Stimulated activated naive B cell treated with anti-CD40 and anti-IgM and Interleukin-4, amounts not matched to agents 10 μg/mL and 1 μg/mL and 100 μg/mL, for 72 hours (primary cell): ENCODE data around the gene DYRK1A.
A peak's percentile ranks its signal among the peaks of the same experiment; 100 is the strongest.

Experiments
- ATAC-seq, 2 donors: fragments of 150-1000 bp; cut with Tn5 transposase; replicated peaks; 2 replicates each; pipeline ENCODE4 v1.10.0; 2021; ENCODE audit warnings: moderate library complexity in 1 of 2
- DNase-seq: peaks from one replicate; pipeline ENCODE4 v3.0.0; 2021
- H3K27ac Mint-ChIP-seq: one replicate; pipeline ENCODE4 v1.8.0; 2022; ENCODE audit warnings: mild to moderate bottlenecking, mixed read lengths
- H3K27me3 Mint-ChIP-seq, 2 donors: one replicate each; pipeline ENCODE4 v1.8.0; 2022; ENCODE audit warnings: mixed read lengths in 2 of 2
- H3K36me3 Mint-ChIP-seq, 2 donors: one replicate each; pipeline ENCODE4 v1.8.0; 2022; ENCODE audit warnings: mixed read lengths in 2 of 2, mild to moderate bottlenecking in 1 of 2
- H3K4me1 Mint-ChIP-seq, 2 donors: one replicate each; pipeline ENCODE4 v1.8.0; 2022; ENCODE audit warnings: mixed read lengths in 2 of 2, mild to moderate bottlenecking in 1 of 2
- H3K4me3 Mint-ChIP-seq, 2 donors: one replicate each; pipeline ENCODE4 v1.8.0; 2022; ENCODE audit warnings: mild to moderate bottlenecking in 2 of 2, mixed read lengths in 2 of 2, moderate library complexity in 1 of 2
- H3K9me3 Mint-ChIP-seq, 2 donors: one replicate each; pipeline ENCODE4 v1.8.0; 2022; ENCODE audit warnings: mixed read lengths in 2 of 2, mild to moderate bottlenecking in 1 of 2

The DYRK1A gene

GRCh38 chr21:37408464-37409193, 42.1 kb downstream of the DYRK1A start:
- H3K27me3 Mint-ChIP-seq: no peaks in the 10 kb centered on the region
- H3K4me1 Mint-ChIP-seq: peaks cover 53 to 88% of the 10 kb centered on the region in 2 donors
- H3K9me3 Mint-ChIP-seq: peaks cover 1 to 3% of the 10 kb centered on the region in 2 donors
- peak overlapping the region in 1 of 2 donors; percentile 0 for H3K4me3 Mint-ChIP-seq
- DNase-seq (no peak), ATAC-seq (peak; percentile 53 to 56)
- H3K27ac Mint-ChIP-seq: peak overlapping the region; percentile 20
- H3K36me3 Mint-ChIP-seq: peaks cover 10 to 17% of the 10 kb centered on the region in 2 donors

- Mint-ChIP-seq H3K27ac (peak overlapping the region; percentile 25), H3K36me3 (peaks cover 8 to 15% of the 10 kb centered on the region in 2 donors), H3K4me1 (peaks cover 47 to 88% of the 10 kb centered on the region in 2 donors), H3K4me3 (no peak overlapping the region), H3K9me3 (no peaks in the 10 kb centered on the region), H3K27me3 (no peaks in the 10 kb centered on the region)
- ATAC-seq (no peak), DNase-seq (no peak)
Observed at GRCh38 chr21:37410639-37411038, 44.1 kb downstream of the DYRK1A start.

- H3K4me1 Mint-ChIP-seq: peaks cover 44 to 78% of the 10 kb centered on the region in 2 donors
- no peak overlapping the region for H3K27ac Mint-ChIP-seq
- no peak overlapping the region for H3K4me3 Mint-ChIP-seq
- no peak for ATAC-seq
- no peak for DNase-seq
- no peaks in the 10 kb centered on the region for H3K9me3 Mint-ChIP-seq
- no peaks in the 10 kb centered on the region for H3K27me3 Mint-ChIP-seq
- peaks cover 10 to 18% of the 10 kb centered on the region in 2 donors for H3K36me3 Mint-ChIP-seq
Observed at GRCh38 chr21:37412603-37413360, 46.2 kb downstream of the DYRK1A start.

GRCh38 chr21:37413553-37414291, 47.1 kb downstream of the DYRK1A start:
- Mint-ChIP-seq H3K4me1 (peaks cover 41 to 72% of the 10 kb centered on the region in 2 donors), H3K27ac (no peak overlapping the region), H3K27me3 (no peaks in the 10 kb centered on the region), H3K36me3 (peaks cover 10 to 17% of the 10 kb centered on the region in 2 donors), H3K9me3 (no peaks in the 10 kb centered on the region), H3K4me3 (no peak overlapping the region)
- ATAC-seq: peak; percentile 81 to 85
- DNase-seq: no peak

- peak; percentile 6 to 25 for ATAC-seq
- no peak overlapping the region for H3K27ac Mint-ChIP-seq
- peaks cover 44 to 75% of the 10 kb centered on the region in 2 donors for H3K4me1 Mint-ChIP-seq
- no peak for DNase-seq
- no peak overlapping the region for H3K4me3 Mint-ChIP-seq
- H3K27me3 Mint-ChIP-seq: no peaks in the 10 kb centered on the region
- peaks cover 13 to 14% of the 10 kb centered on the region in 2 donors for H3K36me3 Mint-ChIP-seq
- H3K9me3 Mint-ChIP-seq: no peaks in the 10 kb centered on the region
Observed at GRCh38 chr21:37414292-37415253, 48.0 kb downstream of the DYRK1A start.

- no peak for ATAC-seq
- no peak for DNase-seq
- Mint-ChIP-seq H3K4me3 (peak overlapping the region in 1 of 2 donors; percentile 3), H3K4me1 (peaks cover 42 to 71% of the 10 kb centered on the region in 2 donors), H3K27me3 (no peaks in the 10 kb centered on the region), H3K9me3 (no peaks in the 10 kb centered on the region), H3K27ac (no peak overlapping the region), H3K36me3 (peaks cover 11 to 12% of the 10 kb centered on the region in 2 donors)
Observed at GRCh38 chr21:37415939-37416338, 49.4 kb downstream of the DYRK1A start.

GRCh38 chr21:37416914-37417313, 50.3 kb downstream of the DYRK1A start:
- Mint-ChIP-seq H3K27ac (no peak overlapping the region), H3K36me3 (peaks cover 11 to 12% of the 10 kb centered on the region in 2 donors)

GRCh38 chr21:37419228-37419906, 52.8 kb downstream of the DYRK1A start:
- Mint-ChIP-seq H3K9me3 (no peaks in the 10 kb centered on the region), H3K4me3 (no peak overlapping the region), H3K27ac (peak overlapping the region; percentile 70), H3K36me3 (peaks cover 13 to 17% of the 10 kb centered on the region in 2 donors), H3K4me1 (peaks cover 29 to 50% of the 10 kb centered on the region in 2 donors), H3K27me3 (no peaks in the 10 kb centered on the region)
- DNase-seq (no peak), ATAC-seq (no peak)

More at GRCh38 chr21:37416914-37417313, 50.3 kb downstream of the DYRK1A start:
- DNase-seq (no peak), ATAC-seq (no peak)
- no peaks in the 10 kb centered on the region for H3K27me3 Mint-ChIP-seq
- no peaks in the 10 kb centered on the region for H3K9me3 Mint-ChIP-seq
- peaks cover 37 to 63% of the 10 kb centered on the region in 2 donors for H3K4me1 Mint-ChIP-seq
- no peak overlapping the region for H3K4me3 Mint-ChIP-seq

- H3K36me3 Mint-ChIP-seq: peaks cover 20 to 22% of the 10 kb centered on the region in 2 donors
- peaks cover 0 to 5% of the 10 kb centered on the region in 2 donors for H3K9me3 Mint-ChIP-seq
- no peaks in the 10 kb centered on the region for H3K27me3 Mint-ChIP-seq
- DNase-seq (no peak), ATAC-seq (no peak)
- H3K4me1 Mint-ChIP-seq: peaks cover 24 to 39% of the 10 kb centered on the region in 2 donors
- H3K27ac Mint-ChIP-seq: no peak overlapping the region
- no peak overlapping the region for H3K4me3 Mint-ChIP-seq
Observed at GRCh38 chr21:37421306-37421705, 54.7 kb downstream of the DYRK1A start.

GRCh38 chr21:37422382-37422781, 55.8 kb downstream of the DYRK1A start:
- no peaks in the 10 kb centered on the region for H3K27me3 Mint-ChIP-seq
- peaks cover 23 to 30% of the 10 kb centered on the region in 2 donors for H3K36me3 Mint-ChIP-seq
- H3K27ac Mint-ChIP-seq: no peak overlapping the region
- peaks cover 0 to 5% of the 10 kb centered on the region in 2 donors for H3K9me3 Mint-ChIP-seq
- peaks cover 24 to 43% of the 10 kb centered on the region in 2 donors for H3K4me1 Mint-ChIP-seq
- ATAC-seq (no peak), DNase-seq (no peak)
- H3K4me3 Mint-ChIP-seq: no peak overlapping the region

- Mint-ChIP-seq H3K9me3 (peaks cover 0 to 5% of the 10 kb centered on the region in 2 donors), H3K27me3 (no peaks in the 10 kb centered on the region), H3K27ac (no peak overlapping the region), H3K36me3 (peaks cover 23 to 33% of the 10 kb centered on the region in 2 donors), H3K4me1 (peaks cover 22 to 43% of the 10 kb centered on the region in 2 donors), H3K4me3 (no peak overlapping the region)
- ATAC-seq: no peak
- no peak for DNase-seq
Observed at GRCh38 chr21:37423103-37423502, 56.5 kb downstream of the DYRK1A start.

GRCh38 chr21:37424396-37424795, 57.8 kb downstream of the DYRK1A start:
- peaks cover 3 to 8% of the 10 kb centered on the region in 2 donors for H3K9me3 Mint-ChIP-seq
- H3K36me3 Mint-ChIP-seq: peaks cover 23 to 44% of the 10 kb centered on the region in 2 donors
- H3K4me1 Mint-ChIP-seq: peaks cover 21 to 38% of the 10 kb centered on the region in 2 donors
- no peaks in the 10 kb centered on the region for H3K27me3 Mint-ChIP-seq
- no peak overlapping the region for H3K4me3 Mint-ChIP-seq
- no peak overlapping the region for H3K27ac Mint-ChIP-seq
- DNase-seq (no peak), ATAC-seq (no peak)

- Mint-ChIP-seq H3K27me3 (no peaks in the 10 kb centered on the region), H3K4me3 (no peak overlapping the region), H3K27ac (no peak overlapping the region), H3K4me1 (peaks cover 20 to 38% of the 10 kb centered on the region in 2 donors), H3K9me3 (peaks cover 4 to 8% of the 10 kb centered on the region in 2 donors), H3K36me3 (peaks cover 25 to 48% of the 10 kb centered on the region in 2 donors)
- DNase-seq (no peak), ATAC-seq (no peak)
Observed at GRCh38 chr21:37425001-37425400, 58.4 kb downstream of the DYRK1A start.
